NOMO-1 treated with DMSO at 0.1 percent for 48 hours (cell line): ENCODE measurements around the gene THOC6.
A peak's percentile ranks its signal among the peaks of the same experiment; 100 is the strongest.

Experiments
- DNase-seq: peaks from one replicate; lab custom pipeline; 2025; ENCODE audit not compliant: unreplicated experiment; lab: John Stamatoyannopoulos, UW

THOC6 gene

GRCh38 chr16:3014971-3015370, 8.9 kb upstream of the THOC6 start:
- no peak for DNase-seq

GRCh38 chr16:3015865-3016521, 7.8 kb upstream of the THOC6 start:
- DNase-seq, result no peak

- no peak for DNase-seq
Observed at GRCh38 chr16:3017344-3017743, 6.5 kb upstream of the THOC6 start.

- DNase-seq, result no peak
Observed at GRCh38 chr16:3017794-3018506, 5.9 kb upstream of the THOC6 start, which contains the start of gene CLDN6. Gene CLDN6, minus strand, starts transcription at chr16:3018183. Its CDS starts 2,162 bp downstream, at chr16:3016021.

GRCh38 chr16:3019594-3020246, 4.1 kb upstream of the THOC6 start:
- DNase-seq, result no peak

- peak; percentile 70 for DNase-seq
Observed at GRCh38 chr16:3020247-3020603, 3.6 kb upstream of the THOC6 start, which contains the start of gene TNFRSF12A. Gene TNFRSF12A, plus strand, starts transcription at chr16:3020368. Its CDS starts 30 bp downstream, at chr16:3020398.

GRCh38 chr16:3020604-3021448, 3.0 kb upstream of the THOC6 start:
- peak; percentile 24 for DNase-seq

- peak; percentile 58 for DNase-seq
Observed at GRCh38 chr16:3021449-3022207, 2.2 kb upstream of the THOC6 start.

- peak; percentile 53 for DNase-seq
Observed at GRCh38 chr16:3022208-3022683, 1.6 kb upstream of the THOC6 start.

- no peak for DNase-seq
Observed at GRCh38 chr16:3022684-3023414, 986 bp upstream of the THOC6 start.

- no peak for DNase-seq
Observed at GRCh38 chr16:3023415-3023668, 493 bp upstream of the THOC6 start.

- DNase-seq, result no peak
Observed at GRCh38 chr16:3025032-3026002, 1.5 kb downstream of the THOC6 start.

- no peak for DNase-seq
Observed at GRCh38 chr16:3026003-3026378, 2.2 kb downstream of the THOC6 start.

- DNase-seq, result no peak
Observed at GRCh38 chr16:3026609-3027488, 3.0 kb downstream of the THOC6 start.

- DNase-seq, result no peak
Observed at GRCh38 chr16:3027489-3027795, 3.6 kb downstream of the THOC6 start.

GRCh38 chr16:3027983-3028715, 4.3 kb downstream of the THOC6 start:
- DNase-seq, result peak; percentile 48

GRCh38 chr16:3028716-3029319, 5.0 kb downstream of the THOC6 start:
- no peak for DNase-seq
